ENCODE measurements around the gene JUNB.

Gene JUNB

DNA sequence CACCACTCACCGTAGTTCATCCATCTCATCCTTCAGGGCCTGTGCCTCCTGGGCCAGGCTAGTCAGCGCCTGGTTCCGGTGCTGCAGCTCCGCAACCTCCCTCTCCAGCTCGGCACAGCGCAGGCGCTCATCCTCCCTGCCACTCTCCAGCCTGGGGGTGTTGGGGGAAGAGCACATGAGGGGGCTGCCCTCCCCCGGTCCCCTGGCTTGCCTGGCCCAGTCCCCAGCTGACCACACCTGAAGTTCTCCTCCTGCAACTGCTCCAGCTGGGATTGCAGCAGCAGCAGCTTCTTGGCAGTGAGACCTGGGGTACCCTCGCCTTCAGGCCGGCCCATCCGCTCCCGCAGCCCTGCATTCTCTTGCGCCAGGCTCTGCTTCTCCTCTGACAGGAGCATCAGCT, 20.4 kb upstream of the JUNB start:
- DNase-seq (ENCODE audit: extremely low spot score) = no peak
- POLR2A ChIA-PET = interaction anchor here (0.5 kb wide), 1 partner anchor 151 kb away, joined by 3 read pairs; no protein-coding TSS in a partner anchor
- TF ChIP-seq, protein P1, sequence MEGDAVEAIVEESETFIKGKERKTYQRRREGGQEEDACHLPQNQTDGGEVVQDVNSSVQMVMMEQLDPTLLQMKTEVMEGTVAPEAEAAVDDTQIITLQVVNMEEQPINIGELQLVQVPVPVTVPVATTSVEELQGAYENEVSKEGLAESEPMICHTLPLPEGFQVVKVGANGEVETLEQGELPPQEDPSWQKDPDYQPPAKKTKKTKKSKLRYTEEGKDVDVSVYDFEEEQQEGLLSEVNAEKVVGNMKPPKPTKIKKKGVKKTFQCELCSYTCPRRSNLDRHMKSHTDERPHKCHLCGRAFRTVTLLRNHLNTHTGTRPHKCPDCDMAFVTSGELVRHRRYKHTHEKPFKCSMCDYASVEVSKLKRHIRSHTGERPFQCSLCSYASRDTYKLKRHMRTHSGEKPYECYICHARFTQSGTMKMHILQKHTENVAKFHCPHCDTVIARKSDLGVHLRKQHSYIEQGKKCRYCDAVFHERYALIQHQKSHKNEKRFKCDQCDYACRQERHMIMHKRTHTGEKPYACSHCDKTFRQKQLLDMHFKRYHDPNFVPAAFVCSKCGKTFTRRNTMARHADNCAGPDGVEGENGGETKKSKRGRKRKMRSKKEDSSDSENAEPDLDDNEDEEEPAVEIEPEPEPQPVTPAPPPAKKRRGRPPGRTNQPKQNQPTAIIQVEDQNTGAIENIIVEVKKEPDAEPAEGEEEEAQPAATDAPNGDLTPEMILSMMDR (IDR thresholded peaks at IDR 0.05; ENCODE audit: control extremely low read depth, extremely low read depth, low read depth, missing control alignments) = no peak
- CTCF ChIA-PET = interaction anchor here (1.5 to 18.0 kb wide), 5 partner anchors 11 to 76 kb away, joined by 3 to 550 read pairs (median 16); partner anchors contain the start of genes BEST2, GET3, JUNB and THSD8

DNA sequence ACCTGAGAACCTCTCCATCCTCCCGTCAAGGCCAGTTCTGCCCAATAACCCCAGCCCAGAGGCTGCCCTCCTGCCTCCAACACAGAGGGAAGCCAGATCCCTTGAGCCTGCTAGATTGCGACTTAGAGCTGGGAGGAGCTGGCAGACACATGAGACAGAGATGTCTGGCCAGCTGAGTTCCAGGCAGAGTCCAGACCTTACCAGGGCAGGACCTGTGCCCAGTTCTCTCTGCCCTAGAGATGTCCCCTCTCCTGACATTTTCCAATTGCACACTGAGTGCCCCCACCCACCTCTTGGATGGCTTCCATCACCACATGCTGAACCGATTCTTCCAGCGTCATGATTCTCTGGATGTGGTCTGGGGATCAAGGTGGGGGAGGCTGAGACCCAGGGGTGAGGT, 19.0 kb upstream of the JUNB start:
- TF ChIP-seq, protein P1 (IDR thresholded peaks at IDR 0.05; ENCODE audit: control extremely low read depth, extremely low read depth, low read depth, missing control alignments) = no peak
- DNase-seq (ENCODE audit: extremely low spot score) = no peak
- CTCF ChIA-PET = interaction anchor here (2.2 to 11.6 kb wide), 5 partner anchors 14 to 75 kb away, joined by 4 to 399 read pairs (median 54); partner anchors contain the start of genes GET3, JUNB, PRDX2 and RNASEH2A
- POLR2A ChIA-PET = interaction anchor here (0.6 to 2.5 kb wide), 2 partner anchors 19 to 40 kb away, joined by 3 to 17 read pairs; partner anchors contain the start of gene JUNB

DNA sequence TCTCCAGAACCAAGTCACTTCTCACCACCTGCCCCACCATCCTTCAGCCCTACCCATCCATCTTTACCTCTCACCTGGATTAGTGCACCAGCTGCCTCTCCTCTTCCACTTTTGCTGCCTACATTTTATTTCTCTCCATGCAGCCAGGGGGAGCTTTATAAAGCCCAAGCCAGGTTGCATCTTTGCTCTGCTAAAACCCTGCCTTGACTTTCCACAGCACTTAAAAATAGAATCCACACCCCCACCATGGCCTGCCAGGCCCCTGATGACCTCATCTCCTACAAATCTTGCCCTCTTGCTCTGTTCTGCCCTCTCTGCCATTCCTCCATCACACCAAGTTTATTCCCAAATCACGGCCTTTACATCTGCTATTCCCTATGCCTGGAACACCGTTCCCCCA, 17.7 kb upstream of the JUNB start:
- ChIA-PET CTCF (interaction anchor here (1.2 to 11.6 kb wide), 8 partner anchors 8 to 300 kb away, joined by 3 to 399 read pairs (median 30); partner anchors contain the start of genes GET3, JUNB, PRDX2 and RNASEH2A), POLR2A (interaction anchor here (2.5 kb wide), 1 partner anchor 18 kb away, joined by 17 read pairs; the partner anchor contains the start of gene JUNB)
- no peak for DNase-seq (ENCODE audit: extremely low spot score)
- TF ChIP-seq, protein P1 (IDR thresholded peaks at IDR 0.05; ENCODE audit: control extremely low read depth, extremely low read depth, low read depth, missing control alignments) = peak; percentile 46

DNA sequence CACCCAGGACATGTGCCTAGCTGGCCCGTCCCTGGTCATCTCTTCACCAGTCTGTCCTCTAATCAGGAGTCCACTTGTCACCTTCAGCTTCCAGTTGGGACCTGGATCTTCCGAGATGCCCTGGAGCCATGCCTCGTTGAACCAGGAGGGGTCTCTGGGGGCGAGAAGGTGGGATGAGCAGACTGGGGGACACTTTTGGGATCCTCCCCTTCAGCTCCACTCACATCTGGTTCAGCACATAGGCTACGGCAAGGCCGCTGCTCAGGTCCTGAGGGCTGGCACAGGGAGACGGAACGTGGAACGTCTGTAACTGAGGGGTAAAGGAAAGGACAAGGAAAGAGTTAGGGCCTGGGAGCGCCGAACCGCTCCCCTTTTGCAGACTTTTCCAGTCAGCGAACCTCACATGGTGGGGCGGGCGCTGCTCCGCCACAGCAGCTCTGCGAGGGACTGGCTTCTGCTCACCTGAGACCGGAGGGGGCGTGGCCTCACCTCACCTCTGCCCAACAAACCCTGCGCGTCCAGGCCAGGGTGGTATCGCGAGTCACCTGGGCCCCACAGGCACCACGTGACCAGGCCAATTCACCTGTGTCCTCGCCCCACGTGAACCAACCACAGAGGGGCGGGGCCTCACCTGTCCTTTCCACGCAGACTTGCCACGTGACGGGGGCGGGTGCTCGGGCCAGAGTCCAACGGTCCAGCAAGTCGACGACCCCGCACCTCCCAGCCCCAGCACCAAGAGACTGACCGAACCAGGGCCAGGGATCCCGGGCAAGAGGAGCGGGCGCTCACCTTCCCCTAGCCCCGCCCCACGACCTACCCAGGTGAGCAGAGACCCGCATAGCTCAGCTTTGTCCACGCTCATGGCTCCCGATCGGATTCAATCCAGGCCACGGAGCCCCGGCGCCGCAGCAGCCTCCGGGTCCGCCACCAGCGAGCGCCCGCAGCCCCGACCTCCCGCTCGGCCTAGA, 16.4 kb upstream of the JUNB start, which contains the start of gene HOOK2:
HOOK2 (minus strand) TSS at position 965 of the 968 bp plus-strand sequence; CDS start at position 862, 103 bp downstream.
- TF ChIP-seq, protein P1 (IDR thresholded peaks at IDR 0.05; ENCODE audit: control extremely low read depth, extremely low read depth, low read depth, missing control alignments) = no peak
- CTCF ChIA-PET = interaction anchor here (1.9 to 11.6 kb wide), 5 partner anchors 10 to 72 kb away, joined by 5 to 399 read pairs (median 70); partner anchors contain the start of genes JUNB, PRDX2, RNASEH2A and THSD8
- POLR2A ChIA-PET = interaction anchor here (0.5 to 2.5 kb wide), 2 partner anchors 17 to 43 kb away, joined by 5 to 17 read pairs; partner anchors contain the start of gene JUNB
- no peak for DNase-seq (ENCODE audit: extremely low spot score)

DNA sequence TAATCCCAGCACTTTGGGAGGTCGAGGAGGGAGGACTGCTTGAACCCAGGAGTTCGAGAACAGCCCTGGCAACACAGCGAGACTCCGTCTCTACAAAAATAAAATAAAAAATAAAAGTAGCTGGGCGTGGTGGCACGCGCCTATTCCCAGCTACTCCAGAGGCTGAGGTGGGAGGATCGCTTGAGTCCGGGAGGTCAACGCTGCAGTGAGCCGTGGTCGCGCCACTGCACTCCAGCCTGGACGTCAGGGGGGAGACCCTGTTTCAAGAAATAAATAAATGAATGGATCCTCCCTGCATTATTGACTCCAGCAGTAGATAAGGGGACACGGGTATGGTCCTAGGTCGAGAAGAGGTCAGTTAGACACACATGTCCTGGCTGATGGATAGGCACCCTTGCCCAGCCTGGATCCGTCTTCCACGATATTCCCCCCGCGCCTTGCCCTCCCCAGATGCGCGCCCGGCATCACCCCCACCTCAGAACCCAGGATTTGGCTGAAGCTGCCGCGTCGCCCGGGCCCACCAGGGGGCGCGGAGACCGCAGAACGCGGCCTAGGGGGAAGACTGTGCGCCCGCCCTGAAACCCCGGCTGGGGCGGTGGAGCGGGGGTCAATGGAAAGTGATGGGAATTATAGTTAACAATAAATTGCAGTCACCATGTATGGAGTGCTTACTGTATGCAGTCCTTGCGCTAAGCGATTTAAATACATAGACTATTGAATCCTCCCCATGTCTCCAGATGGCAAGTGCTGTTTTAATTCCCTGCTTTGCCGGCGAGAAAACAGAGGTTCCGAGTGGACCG, 13.9 kb upstream of the JUNB start:
- DNase-seq (ENCODE audit: extremely low spot score) = peak; percentile 75
- TF ChIP-seq, protein P1 (IDR thresholded peaks at IDR 0.05; ENCODE audit: control extremely low read depth, extremely low read depth, low read depth, missing control alignments) = peak; percentile 94
- CTCF ChIA-PET = interaction anchor here (0.7 to 11.6 kb wide), 16 partner anchors 10 to 718 kb away, joined by 3 to 399 read pairs (median 4); partner anchors contain the start of genes JUNB, PRDX2, RNASEH2A and THSD8
- POLR2A ChIA-PET = interaction anchor here (0.7 to 3.9 kb wide), 4 partner anchors 12 to 20 kb away, joined by 3 to 110 read pairs (median 7); partner anchors contain the start of gene JUNB
